PFSK-1 (cell line): ENCODE data around the gene HES3.

Experiments used
- POLR2AphosphoS5 ChIP-seq: IDR thresholded peaks from 2 replicates; pipeline ENCODE4 v1.6.1; 2012; ENCODE audit warnings: low read depth, mild to moderate bottlenecking, control low read depth, low read length, moderate library complexity
- REST ChIP-seq, 2 experiments: IDR thresholded peaks; 2 replicates each; pipeline versions ENCODE4 v1.6.1 to v1.8.0; 2011 to 2012; ENCODE audit warnings: low read depth in 2 of 2, low read length in 2 of 2, control low read depth in 1 of 2, inconsistent platforms in 1 of 2, mild to moderate bottlenecking in 1 of 2, moderate library complexity in 1 of 2; ENCODE audit not compliant: insufficient read depth in 1 of 2
- SIN3A ChIP-seq: IDR thresholded peaks from 2 replicates; pipeline ENCODE4 v1.6.1; 2012; ENCODE audit warnings: mild to moderate bottlenecking, low read length, moderate library complexity, borderline replicate concordance; ENCODE audit not compliant: insufficient read depth

- TF ChIP-seq POLR2AphosphoS5 (no peak), REST (IDR thresholded peaks at IDR 0.05; ENCODE audit: insufficient read depth in 1 of 2, low read depth in 2 of 2, low read length in 2 of 2) (no peak), SIN3A (no peak)
Observed at GRCh38 chr1:6288026-6288425, 44.0 kb downstream of the HES3 start.
